H9 (cell line): ENCODE measurements around the gene STXBP5L. TPM values are rescaled to one million over a fixed set of nuclear protein-coding genes. Genes with fewer than 3 reads are reported as not detected.

Experiments
- DNase-seq: peaks from one replicate; pipeline ENCODE4 v3.0.0-alpha.2; 2017
- H2AFZ ChIP-seq: one replicate; pipeline ENCODE4 v1.6.1; 2013; ENCODE audit warnings: mild to moderate bottlenecking, low read length, control low read depth, moderate library complexity
- H2AK5ac ChIP-seq: 2 replicates; pipeline ENCODE4 v1.6.1; 2013; ENCODE audit warnings: low read length, control low read depth, mixed read lengths; ENCODE audit not compliant: insufficient read length
- H2BK120ac ChIP-seq: one replicate; pipeline ENCODE4 v1.6.1; 2013; ENCODE audit warnings: low read depth, mild to moderate bottlenecking, low read length, control low read depth, inconsistent platforms; ENCODE audit not compliant: poor library complexity, severe bottlenecking
- H2BK12ac ChIP-seq: 2 replicates; pipeline ENCODE4 v1.6.1; 2013; ENCODE audit warnings: low read length, control low read depth, mixed read lengths, low read depth; ENCODE audit not compliant: insufficient read length
- H2BK15ac ChIP-seq: 2 replicates; pipeline ENCODE4 v1.6.1; 2013; ENCODE audit warnings: low read depth, low read length, control low read depth
- H2BK20ac ChIP-seq: one replicate; pipeline ENCODE4 v1.6.1; 2013; ENCODE audit warnings: low read depth, mild to moderate bottlenecking, low read length, control low read depth, inconsistent platforms; ENCODE audit not compliant: poor library complexity, severe bottlenecking
- H2BK5ac ChIP-seq: 2 replicates; pipeline ENCODE4 v1.6.1; 2013; ENCODE audit warnings: low read length, control low read depth, mixed read lengths; ENCODE audit not compliant: insufficient read length
- H3K14ac ChIP-seq: 2 replicates; pipeline ENCODE4 v1.6.1; 2013; ENCODE audit warnings: low read length, control low read depth; ENCODE audit not compliant: insufficient read depth
- H3K18ac ChIP-seq: 2 replicates; pipeline ENCODE4 v1.6.1; 2013; ENCODE audit warnings: low read depth, mild to moderate bottlenecking, mixed read lengths, low read length, control low read depth; ENCODE audit not compliant: insufficient read length
- H3K23ac ChIP-seq: 2 replicates; pipeline ENCODE4 v1.6.1; 2013; ENCODE audit warnings: low read length, control low read depth, mixed read lengths, low read depth; ENCODE audit not compliant: insufficient read length
- H3K23me2 ChIP-seq: 2 replicates; pipeline ENCODE4 v1.6.1; 2013; ENCODE audit warnings: low read depth, mild to moderate bottlenecking, mixed read lengths, low read length, control low read depth; ENCODE audit not compliant: insufficient read length, poor library complexity, severe bottlenecking
- H3K27ac ChIP-seq: 2 replicates; pipeline ENCODE4 v1.5.1; 2013; ENCODE audit warnings: low read length, control low read depth, mixed read lengths, low read depth; ENCODE audit not compliant: insufficient read length
- H3K27me3 ChIP-seq: 2 replicates; pipeline ENCODE4 v1.6.1; 2013; ENCODE audit warnings: low read length, control low read depth, inconsistent platforms; ENCODE audit not compliant: insufficient read depth
- H3K4ac ChIP-seq: 2 replicates; pipeline ENCODE4 v1.6.1; 2013; ENCODE audit warnings: low read depth, mild to moderate bottlenecking, control low read depth, inconsistent platforms, low read length, moderate library complexity
- H3K4me1 ChIP-seq: 2 replicates; pipeline ENCODE4 v1.6.1; 2013; ENCODE audit warnings: low read length, control low read depth, inconsistent platforms; ENCODE audit not compliant: insufficient read depth
- H3K4me2 ChIP-seq: 2 replicates; pipeline ENCODE4 v1.6.1; 2013; ENCODE audit warnings: low read length, control low read depth, mixed read lengths; ENCODE audit not compliant: insufficient read length, insufficient read depth
- H3K56ac ChIP-seq: 2 replicates; pipeline ENCODE4 v1.6.1; 2013; ENCODE audit warnings: low read depth, mild to moderate bottlenecking, mixed read lengths, low read length, control low read depth; ENCODE audit not compliant: insufficient read length
- H3K79me1 ChIP-seq: 2 replicates; pipeline ENCODE4 v1.6.1; 2013; ENCODE audit warnings: low read depth, mild to moderate bottlenecking, moderate library complexity, low read length, control low read depth, inconsistent platforms; ENCODE audit not compliant: insufficient read depth, poor library complexity, severe bottlenecking
- H3K79me2 ChIP-seq: 2 replicates; pipeline ENCODE4 v1.6.1; 2013; ENCODE audit warnings: low read length, control low read depth, inconsistent platforms; ENCODE audit not compliant: insufficient read depth
- H3K9ac ChIP-seq: 2 replicates; pipeline ENCODE4 v1.6.1; 2013; ENCODE audit warnings: low read length, control low read depth, mixed read lengths; ENCODE audit not compliant: insufficient read length; ENCODE audit errors: extremely low read depth
- H3K9me3 ChIP-seq: one replicate; pipeline ENCODE4 v1.6.1; 2013; ENCODE audit warnings: low read depth, low read length, inconsistent platforms; ENCODE audit not compliant: control insufficient read depth
- H3T11ph ChIP-seq: one replicate; pipeline ENCODE4 v1.6.1; 2013; ENCODE audit warnings: mild to moderate bottlenecking, low read length, control low read depth, inconsistent platforms
- H4K20me1 ChIP-seq: one replicate; pipeline ENCODE4 v1.6.1; 2013; ENCODE audit not compliant: control insufficient read depth, insufficient read length, insufficient read depth
- H4K5ac ChIP-seq: 2 replicates; pipeline ENCODE4 v1.6.1; 2013; ENCODE audit warnings: low read depth, mild to moderate bottlenecking, mixed read lengths, low read length, control low read depth; ENCODE audit not compliant: insufficient read length
- H4K8ac ChIP-seq: replicated peaks from 2 replicates; pipeline ENCODE4 v1.6.1; 2013; ENCODE audit warnings: low read length, control low read depth, mixed read lengths, low read depth; ENCODE audit not compliant: insufficient read length
- H4K91ac ChIP-seq: 2 replicates; pipeline ENCODE4 v1.6.1; 2013; ENCODE audit warnings: low read depth, mild to moderate bottlenecking, moderate library complexity, mixed read lengths, low read length, control low read depth; ENCODE audit not compliant: insufficient read length
- H3K27ac Mint-ChIP-seq, 3 experiments: 2 replicates in 2 of 3; 3 replicates in 1 of 3; pipeline ENCODE4 v1.8.0; 2020 to 2021; ENCODE audit warnings: mixed read lengths in 3 of 3, mild to moderate bottlenecking in 1 of 3, moderate library complexity in 1 of 3
- H3K27me3 Mint-ChIP-seq: 2 replicates; pipeline ENCODE4 v1.8.0; 2021; ENCODE audit warnings: low read depth, mild to moderate bottlenecking, moderate library complexity, mixed read lengths
- H3K36me3 Mint-ChIP-seq, 3 experiments: 2 replicates in 2 of 3; 3 replicates in 1 of 3; pipeline ENCODE4 v1.8.0; 2020 to 2021; ENCODE audit warnings: low read depth in 3 of 3, mixed read lengths in 3 of 3; ENCODE audit not compliant: insufficient read depth in 1 of 3
- H3K4me1 Mint-ChIP-seq, 2 experiments: 2 replicates each; pipeline ENCODE4 v1.8.0; 2020; ENCODE audit warnings: mixed read lengths in 2 of 2
- H3K4me3 Mint-ChIP-seq, 2 experiments: 2 replicates in 1 of 2; 3 replicates in 1 of 2; pipeline ENCODE4 v1.8.0; 2020 to 2021; ENCODE audit warnings: mild to moderate bottlenecking in 2 of 2, mixed read lengths in 2 of 2, moderate library complexity in 1 of 2
- H3K9me3 Mint-ChIP-seq, 2 experiments: 2 replicates in 1 of 2; 3 replicates in 1 of 2; pipeline ENCODE4 v1.8.0; 2020; ENCODE audit warnings: mild to moderate bottlenecking in 2 of 2, mixed read lengths in 2 of 2, moderate library complexity in 1 of 2
- WGBS: extraction: QIAGEN DNeasy Blood & Tissue Kit; methylation state at CpG from one replicate; pipeline ENCODE4 v1.1.7; 2013; ENCODE audit warnings: missing lambda C conversion rate, low lambda C conversion rate, mixed read lengths; ENCODE audit not compliant: insufficient read length; ENCODE audit errors: extremely low coverage; 5-methylcytosine and 5-hydroxymethylcytosine counted together
- total RNA-seq: library from RNA; stranded (reverse); gene quantifications from 2 replicates; pipeline ENCODE4 v1.2.1, GENCODE V29; 2021
- TF ChIP-seq, protein P1 (sequence below): fragments of 200-600 bp; sonication (generic); conservative IDR thresholded peaks from 3 replicates; pipeline ENCODE4 v1.8.0; 2021; ENCODE audit warnings: antibody characterized with exemption, mild to moderate bottlenecking

Gene STXBP5L
- total RNA-seq, 1 experiment from 2014 or later = 4.7 TPM

GRCh38 chr3:121126707-121127035, 218.7 kb downstream of the STXBP5L start:
- H3K4ac ChIP-seq = no peak overlapping the region
- no peaks in the 10 kb centered on the region for H3K23me2 ChIP-seq
- H3K23ac ChIP-seq = no peak overlapping the region
- H2BK12ac ChIP-seq = no peak overlapping the region
- H3K9me3 ChIP-seq = no peaks in the 10 kb centered on the region
- DNase-seq = no peak
- H3K79me1 ChIP-seq = no peaks in the 10 kb centered on the region
- no peaks in the 10 kb centered on the region for H3K79me2 ChIP-seq
- H2BK20ac ChIP-seq = no peak overlapping the region
- no peak overlapping the region for H2BK120ac ChIP-seq
- H2AFZ ChIP-seq = no peak overlapping the region
- H3T11ph ChIP-seq = no peak overlapping the region
- Mint-ChIP-seq H3K4me3 (no peak overlapping the region), H3K36me3 (no peaks in the 10 kb centered on the region), H3K27ac (no peak overlapping the region), H3K27me3 (no peaks in the 10 kb centered on the region), H3K9me3 (no peaks in the 10 kb centered on the region), H3K4me1 (no peaks in the 10 kb centered on the region)
- H4K20me1 ChIP-seq = no peaks in the 10 kb centered on the region
- no peaks in the 10 kb centered on the region for H3K4me1 ChIP-seq
- H4K5ac ChIP-seq = no peak overlapping the region
- TF ChIP-seq, protein P1, sequence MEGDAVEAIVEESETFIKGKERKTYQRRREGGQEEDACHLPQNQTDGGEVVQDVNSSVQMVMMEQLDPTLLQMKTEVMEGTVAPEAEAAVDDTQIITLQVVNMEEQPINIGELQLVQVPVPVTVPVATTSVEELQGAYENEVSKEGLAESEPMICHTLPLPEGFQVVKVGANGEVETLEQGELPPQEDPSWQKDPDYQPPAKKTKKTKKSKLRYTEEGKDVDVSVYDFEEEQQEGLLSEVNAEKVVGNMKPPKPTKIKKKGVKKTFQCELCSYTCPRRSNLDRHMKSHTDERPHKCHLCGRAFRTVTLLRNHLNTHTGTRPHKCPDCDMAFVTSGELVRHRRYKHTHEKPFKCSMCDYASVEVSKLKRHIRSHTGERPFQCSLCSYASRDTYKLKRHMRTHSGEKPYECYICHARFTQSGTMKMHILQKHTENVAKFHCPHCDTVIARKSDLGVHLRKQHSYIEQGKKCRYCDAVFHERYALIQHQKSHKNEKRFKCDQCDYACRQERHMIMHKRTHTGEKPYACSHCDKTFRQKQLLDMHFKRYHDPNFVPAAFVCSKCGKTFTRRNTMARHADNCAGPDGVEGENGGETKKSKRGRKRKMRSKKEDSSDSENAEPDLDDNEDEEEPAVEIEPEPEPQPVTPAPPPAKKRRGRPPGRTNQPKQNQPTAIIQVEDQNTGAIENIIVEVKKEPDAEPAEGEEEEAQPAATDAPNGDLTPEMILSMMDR = no peak
- H3K18ac ChIP-seq = no peak overlapping the region
- no peak overlapping the region for H4K91ac ChIP-seq
- H3K9ac ChIP-seq = no peak overlapping the region
- no peak overlapping the region for H2BK15ac ChIP-seq
- no CpG with 5 or more reads among the region's 2 CpGs for WGBS
- H3K27ac ChIP-seq = no peak overlapping the region
- H3K14ac ChIP-seq = no peak overlapping the region
- H4K8ac ChIP-seq = no peak overlapping the region
- H3K56ac ChIP-seq = no peak overlapping the region
- H2BK5ac ChIP-seq = no peak overlapping the region
- H3K4me2 ChIP-seq = no peak overlapping the region
- H2AK5ac ChIP-seq = no peak overlapping the region
- H3K27me3 ChIP-seq = no peaks in the 10 kb centered on the region
